Esophagus squamous epithelium (tissue), 5 donors: ENCODE results near the gene LMO1. TPM values are rescaled to one million over a fixed set of nuclear protein-coding genes. Genes with fewer than 3 reads are reported as not detected.

Experiments used
- DNase-seq: peaks from one replicate; lab custom pipeline; 2025; lab: John Stamatoyannopoulos, UW
- H3K27ac ChIP-seq, 4 donors: fragments of 200-600 bp; sonication (generic); one replicate each; pipeline ENCODE4 v1.5.1; 2016 to 2019; ENCODE audit warnings: mild to moderate bottlenecking in 1 of 4
- H3K27me3 ChIP-seq, 4 donors: fragments of 200-600 bp; sonication (generic); 1 replicate in 3 of 4; 2 replicates in 1 of 4; pipeline versions ENCODE4 v1.5.1 to v1.6.0; 2017 to 2021; ENCODE audit warnings: antibody characterized with exemption in 1 of 4
- H3K36me3 ChIP-seq, 3 donors: fragments of 200-600 bp; sonication (generic); one replicate each; pipeline ENCODE4 v1.5.1; 2016 to 2019
- H3K4me1 ChIP-seq, 3 donors: fragments of 200-600 bp; sonication (generic); one replicate each; pipeline ENCODE4 v1.5.1; 2017 to 2019
- H3K4me3 ChIP-seq, 4 donors: fragments of 200-600 bp; sonication (generic); 1 replicate in 3 of 4; 2 replicates in 1 of 4; pipeline ENCODE4 v1.5.1; 2016 to 2019; ENCODE audit warnings: mild to moderate bottlenecking in 2 of 4, moderate library complexity in 1 of 4
- H3K9me3 ChIP-seq, 3 donors: fragments of 200-600 bp; sonication (generic); one replicate each; pipeline ENCODE4 v1.5.1; 2016 to 2019
- POLR2A ChIP-seq, 4 donors: fragments of 450-650 bp; IDR thresholded peaks; one replicate each; pipeline ENCODE4 v1.6.1; 2017; ENCODE audit warnings: antibody characterized with exemption in 4 of 4, mild to moderate bottlenecking in 4 of 4, moderate library complexity in 3 of 4
- WGBS, 2 donors: methylation state at CpG; one replicate each; pipeline ENCODE4 v1.1.5; 2018; 5-methylcytosine and 5-hydroxymethylcytosine counted together
- intact Hi-C: fragments of 100-400 bp; cut with DNase I; formaldehyde crosslinking; loops from one replicate; pipeline ENCODE4 v1.15.0; 2022
- total RNA-seq, 4 donors: library from RNA; depleted of rRNA; stranded (reverse); fragments of >200 nt; gene quantifications; one replicate each; pipeline ENCODE4 v1.1.0, GENCODE V29; 2016
- TF ChIP-seq, protein P1 (sequence below), 6 experiments: fragments of 450-650 bp in 4 of 6; fragments of 200-600 bp in 2 of 6; sonication (generic) in 2 of 6; IDR thresholded peaks; one replicate each; pipeline ENCODE4 v1.5.1; 2016 to 2019; ENCODE audit warnings: antibody characterized with exemption in 6 of 6, mild to moderate bottlenecking in 4 of 6, moderate library complexity in 4 of 6
- donor health status: DM: yes; HTN: yes; CAD: no.

LMO1 gene
- total RNA-seq, result not detected

GRCh38 chr11:8263769-8264410, at the start of gene LMO1:
Gene LMO1, minus strand, starts transcription at chr11:8263878. Its CDS starts 516 bp downstream, at chr11:8263362.
- no peaks in the 10 kb centered on the region for H3K9me3 ChIP-seq
- H3K36me3 ChIP-seq, result no peaks in the 10 kb centered on the region
- H3K4me1 ChIP-seq, result peaks cover 23 to 46% (median 32%) of the 10 kb centered on the region in 3 donors
- 1 to 2% methylated on average over 19 to 22 of the region's 22 CpGs for WGBS, 2 donors
- no peak for DNase-seq
- H3K4me3 ChIP-seq, result peak within 1 kb of the TSS; percentile 28 to 71 (median 51)
- H3K27ac ChIP-seq, result peak within 1 kb of the TSS in 1 of 4 donors; percentile 29
- intact Hi-C loops, result loop anchor here (5.0 kb wide), 1 partner anchor 37 kb away; no protein-coding TSS in a partner anchor
- TF ChIP-seq, protein P1, sequence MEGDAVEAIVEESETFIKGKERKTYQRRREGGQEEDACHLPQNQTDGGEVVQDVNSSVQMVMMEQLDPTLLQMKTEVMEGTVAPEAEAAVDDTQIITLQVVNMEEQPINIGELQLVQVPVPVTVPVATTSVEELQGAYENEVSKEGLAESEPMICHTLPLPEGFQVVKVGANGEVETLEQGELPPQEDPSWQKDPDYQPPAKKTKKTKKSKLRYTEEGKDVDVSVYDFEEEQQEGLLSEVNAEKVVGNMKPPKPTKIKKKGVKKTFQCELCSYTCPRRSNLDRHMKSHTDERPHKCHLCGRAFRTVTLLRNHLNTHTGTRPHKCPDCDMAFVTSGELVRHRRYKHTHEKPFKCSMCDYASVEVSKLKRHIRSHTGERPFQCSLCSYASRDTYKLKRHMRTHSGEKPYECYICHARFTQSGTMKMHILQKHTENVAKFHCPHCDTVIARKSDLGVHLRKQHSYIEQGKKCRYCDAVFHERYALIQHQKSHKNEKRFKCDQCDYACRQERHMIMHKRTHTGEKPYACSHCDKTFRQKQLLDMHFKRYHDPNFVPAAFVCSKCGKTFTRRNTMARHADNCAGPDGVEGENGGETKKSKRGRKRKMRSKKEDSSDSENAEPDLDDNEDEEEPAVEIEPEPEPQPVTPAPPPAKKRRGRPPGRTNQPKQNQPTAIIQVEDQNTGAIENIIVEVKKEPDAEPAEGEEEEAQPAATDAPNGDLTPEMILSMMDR (IDR thresholded peaks at IDR 0.05), result peak; percentile 43 to 86 (median 79)
- no peak for TF ChIP-seq POLR2A (IDR thresholded peaks at IDR 0.05)
- peaks cover 8 to 98% (median 16%) of the 10 kb centered on the region in 4 donors for H3K27me3 ChIP-seq

DNA sequence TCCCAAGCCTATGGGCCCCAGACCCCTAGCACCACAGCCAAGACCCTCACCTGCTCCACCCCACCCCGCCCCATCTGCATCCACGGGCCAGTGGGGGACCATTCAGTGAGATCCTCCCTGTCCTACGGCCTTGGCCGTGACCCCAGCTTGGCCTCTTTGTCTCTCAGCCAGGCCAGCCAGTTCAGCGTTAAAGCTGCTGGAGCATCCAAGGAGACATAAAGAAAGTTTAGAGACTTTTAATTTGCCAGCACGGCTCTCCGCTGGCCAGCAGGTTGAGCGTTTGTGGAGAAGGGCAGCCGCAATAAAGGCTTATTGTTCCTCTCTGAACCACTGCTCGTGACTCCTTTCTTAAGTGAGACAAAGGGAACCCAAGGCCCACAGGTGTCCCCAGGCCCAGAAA, 49.3 kb upstream of the LMO1 start:
- Histone ChIP-seq H3K4me3 (no peak overlapping the region), H3K27ac (no peak overlapping the region), H3K36me3 (no peaks in the 10 kb centered on the region), H3K9me3 (no peaks in the 10 kb centered on the region), H3K27me3 (peaks cover 0 to 45% (median 0%) of the 10 kb centered on the region in 4 donors), H3K4me1 (no peaks in the 10 kb centered on the region)
- WGBS, 2 donors, result 85 to 86% methylated on average over 7 to 8 of the region's 10 CpGs
- DNase-seq, result no peak
- TF ChIP-seq POLR2A (IDR thresholded peaks at IDR 0.05), result no peak
- TF ChIP-seq, protein P1 (IDR thresholded peaks at IDR 0.05), result no peak
- intact Hi-C loops, result no loop called here

DNA sequence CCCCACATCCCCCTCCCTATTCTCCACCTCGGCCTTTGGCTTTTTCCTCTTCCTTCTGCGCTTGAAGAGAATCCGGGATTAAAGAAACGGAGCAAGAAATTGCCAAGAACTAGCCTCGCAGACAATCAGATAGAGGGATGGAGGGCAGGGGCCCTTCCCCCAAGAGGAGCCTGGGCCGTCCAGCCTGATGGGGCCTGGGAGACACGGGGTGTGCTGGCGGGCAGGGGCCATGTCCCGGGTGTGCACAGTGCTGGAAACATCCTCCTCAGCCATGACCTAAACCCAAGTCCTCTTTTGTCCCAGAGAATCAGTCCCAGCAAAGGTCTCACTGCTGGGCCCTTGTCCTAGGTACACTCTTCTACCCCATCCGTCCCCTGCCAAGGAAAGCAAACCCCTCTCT, 47.7 kb upstream of the LMO1 start:
- Histone ChIP-seq H3K27ac (no peak overlapping the region), H3K4me1 (no peaks in the 10 kb centered on the region), H3K4me3 (no peak overlapping the region), H3K27me3 (peaks cover 0 to 44% (median 0%) of the 10 kb centered on the region in 4 donors), H3K36me3 (no peaks in the 10 kb centered on the region), H3K9me3 (no peaks in the 10 kb centered on the region)
- no peak for TF ChIP-seq POLR2A (IDR thresholded peaks at IDR 0.05)
- TF ChIP-seq, protein P1 (IDR thresholded peaks at IDR 0.05), result no peak
- 0% methylated on average over 1 of the region's 10 CpGs for WGBS, 2 donors
- DNase-seq, result no peak
- intact Hi-C loops, result no loop called here

- Histone ChIP-seq H3K9me3 (no peaks in the 10 kb centered on the region), H3K27me3 (peaks cover 0 to 38% (median 0%) of the 10 kb centered on the region in 4 donors), H3K4me3 (no peak overlapping the region), H3K4me1 (no peaks in the 10 kb centered on the region), H3K27ac (no peak overlapping the region), H3K36me3 (no peaks in the 10 kb centered on the region)
- DNase-seq, result no peak
- intact Hi-C loops, result no loop called here
- TF ChIP-seq, protein P1 (IDR thresholded peaks at IDR 0.05), result no peak
- no peak for TF ChIP-seq POLR2A (IDR thresholded peaks at IDR 0.05)
- WGBS, 2 donors, result 77 to 80% methylated on average over 3 to 4 of the region's 11 CpGs
Observed at GRCh38 chr11:8310743-8311298, 47.1 kb upstream of the LMO1 start.

GRCh38 chr11:8309862-8310261, 46.2 kb upstream of the LMO1 start:
- intact Hi-C loops, result no loop called here
- H3K36me3 ChIP-seq, result no peaks in the 10 kb centered on the region
- DNase-seq, result no peak
- H3K27ac ChIP-seq, result no peak overlapping the region
- 28 to 43% methylated on average over 1 to 2 of the region's 3 CpGs for WGBS, 2 donors
- TF ChIP-seq, protein P1 (IDR thresholded peaks at IDR 0.05), result peak in 4 of 6 experiments; percentile 26 to 67 (median 40)
- TF ChIP-seq POLR2A (IDR thresholded peaks at IDR 0.05), result no peak
- H3K9me3 ChIP-seq, result peaks cover 0 to 6% (median 2%) of the 10 kb centered on the region in 3 donors
- H3K27me3 ChIP-seq, result peaks cover 0 to 29% (median 0%) of the 10 kb centered on the region in 4 donors
- H3K4me3 ChIP-seq, result no peak overlapping the region
- H3K4me1 ChIP-seq, result no peaks in the 10 kb centered on the region
